HG02571 (cell line): ENCODE measurements around the gene ALG14.
"Not testable (repeated sequence)": the region's sequence is repeated elsewhere in the genome, so short reads cannot be mapped to it uniquely, and the experiment has no call there.

ENCODE experiments used
- ATAC-seq: cut with Tn5 transposase; IDR thresholded peaks from one replicate; pipeline ENCODE4 v1.9.1; 2021; ENCODE audit warnings: mild to moderate bottlenecking, moderate library complexity; ENCODE audit not compliant: unreplicated experiment

ALG14 gene

GRCh38 chr1:94958081-94958480 is 114.7 kb downstream of the ALG14 start:
- no peak for ATAC-seq

- no peak for ATAC-seq
These were observed 116.8 kb downstream of the ALG14 start for GRCh38 chr1:94955767-94956632.

- ATAC-seq: no peak
These were observed 118.2 kb downstream of the ALG14 start for GRCh38 chr1:94954263-94955220.

- no peak for ATAC-seq
These were observed 119.0 kb downstream of the ALG14 start for GRCh38 chr1:94953746-94954145.

GRCh38 chr1:94953107-94953506 is 119.6 kb downstream of the ALG14 start:
- ATAC-seq: no peak

GRCh38 chr1:94952539-94952938 is 120.2 kb downstream of the ALG14 start:
- no peak for ATAC-seq

- no peak for ATAC-seq
These were observed 121.1 kb downstream of the ALG14 start for GRCh38 chr1:94951509-94952208.

- ATAC-seq: no peak
These were observed 121.7 kb downstream of the ALG14 start for GRCh38 chr1:94951046-94951445.

GRCh38 chr1:94949681-94950661 is 122.8 kb downstream of the ALG14 start:
- ATAC-seq: no peak

GRCh38 chr1:94947437-94947836 is 125.3 kb downstream of the ALG14 start:
- no peak for ATAC-seq

GRCh38 chr1:94946886-94947285 is 125.9 kb downstream of the ALG14 start:
- ATAC-seq: no peak

- ATAC-seq: no peak
These were observed 130.3 kb downstream of the ALG14 start for GRCh38 chr1:94942171-94943128.

GRCh38 chr1:94941480-94941879 is 131.3 kb downstream of the ALG14 start:
- not testable (repeated sequence) for ATAC-seq

GRCh38 chr1:94940738-94941137 is 132.0 kb downstream of the ALG14 start:
- no peak for ATAC-seq

- no peak for ATAC-seq
These were observed 134.9 kb downstream of the ALG14 start for GRCh38 chr1:94937820-94938219.

GRCh38 chr1:94936861-94937620 is 135.7 kb downstream of the ALG14 start:
- ATAC-seq: no peak

GRCh38 chr1:94935476-94935875 is 137.3 kb downstream of the ALG14 start:
- ATAC-seq: no peak

- no peak for ATAC-seq
These were observed 137.7 kb downstream of the ALG14 start for GRCh38 chr1:94935034-94935433.
